ENCODE data around the gene SPTB.

GRCh38 chr14:64856529-64857445, 22.9 kb downstream of the SPTB start:
- TF ChIP-seq POLR2AphosphoS5 (IDR thresholded peaks at IDR 0.05; ENCODE audit: low read length): no peak
- TF ChIP-seq CTCF (IDR thresholded peaks at IDR 0.05 in 2 of 3, conservative IDR thresholded peaks at IDR 0.05 in 1 of 3; ENCODE audit: control insufficient read depth in 2 of 3, extremely low read depth in 1 of 3, insufficient read depth in 1 of 3, low read depth in 3 of 3, low read length in 3 of 3): no peak
- TF ChIP-seq NFYA (IDR thresholded peaks at IDR 0.05; ENCODE audit: borderline replicate concordance, low read depth, low read length): no peak
- TF ChIP-seq CREB1 (IDR thresholded peaks at IDR 0.05; ENCODE audit: low read depth): no peak
- no peak for TF ChIP-seq SUZ12 (IDR thresholded peaks at IDR 0.05; ENCODE audit: unreplicated experiment)
- no peak for TF ChIP-seq POLR2A (IDR thresholded peaks at IDR 0.05; ENCODE audit: low read depth, low read length)
- TF ChIP-seq SMAD1 (IDR thresholded peaks at IDR 0.05; ENCODE audit: low read depth, partially characterized antibody): no peak
- TF ChIP-seq RCOR1 (conservative IDR thresholded peaks at IDR 0.05; ENCODE audit: low read depth, low read length): no peak
- TF ChIP-seq, protein P1, sequence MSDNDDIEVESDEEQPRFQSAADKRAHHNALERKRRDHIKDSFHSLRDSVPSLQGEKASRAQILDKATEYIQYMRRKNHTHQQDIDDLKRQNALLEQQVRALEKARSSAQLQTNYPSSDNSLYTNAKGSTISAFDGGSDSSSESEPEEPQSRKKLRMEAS (IDR thresholded peaks at IDR 0.05; ENCODE audit: low read depth, low read length): no peak
- no peak for TF ChIP-seq JUND (IDR thresholded peaks at IDR 0.05; ENCODE audit: low read depth, low read length)
